ENCODE data around the gene ZNF93.

Gene ZNF93

GRCh38 chr19:19900729-19901444 lies at the start of gene ZNF93:
Gene ZNF93 (plus strand): TSS chr19:19900946. CDS start chr19:19901089, 143 bp downstream.
- TF ChIP-seq, protein P1, sequence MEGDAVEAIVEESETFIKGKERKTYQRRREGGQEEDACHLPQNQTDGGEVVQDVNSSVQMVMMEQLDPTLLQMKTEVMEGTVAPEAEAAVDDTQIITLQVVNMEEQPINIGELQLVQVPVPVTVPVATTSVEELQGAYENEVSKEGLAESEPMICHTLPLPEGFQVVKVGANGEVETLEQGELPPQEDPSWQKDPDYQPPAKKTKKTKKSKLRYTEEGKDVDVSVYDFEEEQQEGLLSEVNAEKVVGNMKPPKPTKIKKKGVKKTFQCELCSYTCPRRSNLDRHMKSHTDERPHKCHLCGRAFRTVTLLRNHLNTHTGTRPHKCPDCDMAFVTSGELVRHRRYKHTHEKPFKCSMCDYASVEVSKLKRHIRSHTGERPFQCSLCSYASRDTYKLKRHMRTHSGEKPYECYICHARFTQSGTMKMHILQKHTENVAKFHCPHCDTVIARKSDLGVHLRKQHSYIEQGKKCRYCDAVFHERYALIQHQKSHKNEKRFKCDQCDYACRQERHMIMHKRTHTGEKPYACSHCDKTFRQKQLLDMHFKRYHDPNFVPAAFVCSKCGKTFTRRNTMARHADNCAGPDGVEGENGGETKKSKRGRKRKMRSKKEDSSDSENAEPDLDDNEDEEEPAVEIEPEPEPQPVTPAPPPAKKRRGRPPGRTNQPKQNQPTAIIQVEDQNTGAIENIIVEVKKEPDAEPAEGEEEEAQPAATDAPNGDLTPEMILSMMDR (IDR thresholded peaks at IDR 0.05) = no peak

- TF ChIP-seq, protein P1 (IDR thresholded peaks at IDR 0.05) = no peak
Observed at GRCh38 chr19:19858751-19859150, 42.0 kb upstream of the ZNF93 start.

- TF ChIP-seq, protein P1 (IDR thresholded peaks at IDR 0.05) = no peak
Observed at GRCh38 chr19:19860756-19861390, 39.9 kb upstream of the ZNF93 start.

DNA sequence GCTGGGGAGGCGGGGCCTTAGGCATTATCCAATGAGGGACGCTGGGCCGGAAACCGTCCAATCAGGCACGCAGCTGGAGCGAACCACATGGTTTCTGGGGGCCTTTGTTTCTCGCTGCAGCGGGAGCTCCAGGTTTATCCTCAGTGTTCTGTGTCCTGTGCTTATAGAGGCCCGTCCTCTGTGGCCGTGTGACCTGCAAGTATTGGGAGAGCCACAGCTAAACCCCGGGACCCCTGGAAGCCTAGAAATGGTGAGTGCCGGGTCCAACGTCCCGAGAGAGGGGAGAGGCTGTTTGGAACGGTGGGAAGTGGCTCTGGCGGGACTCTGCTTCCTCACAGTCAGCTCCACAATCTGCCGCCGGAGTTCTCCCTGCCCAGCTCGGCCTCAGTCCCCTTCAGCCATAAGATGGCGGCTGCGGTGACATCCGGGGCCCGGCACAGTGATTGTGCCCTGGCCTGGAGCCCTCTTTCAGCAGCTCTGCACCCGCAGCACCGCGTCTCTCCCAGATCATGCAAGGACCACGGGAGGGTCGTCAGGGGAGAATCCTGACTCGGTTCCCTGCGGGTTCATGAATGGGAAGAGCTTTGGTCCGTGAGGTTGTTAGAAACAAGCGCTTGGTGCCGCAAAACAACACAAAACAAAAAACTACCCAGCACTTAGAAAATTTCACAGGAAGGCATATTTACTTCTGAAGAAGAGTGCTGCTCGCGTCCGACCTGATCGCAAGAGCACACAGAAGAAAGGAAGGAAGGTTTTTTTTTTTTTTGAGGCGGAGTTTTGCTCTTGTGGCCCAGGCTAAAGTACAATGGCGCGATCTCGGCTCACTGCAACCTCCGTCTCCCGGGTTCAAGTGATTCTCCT lies 34.8 kb upstream of the ZNF93 start, which contains the start of gene ZNF253:
TSS of gene ZNF253 (plus strand) at position 133 of the 861 bp plus-strand sequence. CDS start at position 248, 115 bp downstream.
- TF ChIP-seq, protein P1 (IDR thresholded peaks at IDR 0.05) = no peak

DNA sequence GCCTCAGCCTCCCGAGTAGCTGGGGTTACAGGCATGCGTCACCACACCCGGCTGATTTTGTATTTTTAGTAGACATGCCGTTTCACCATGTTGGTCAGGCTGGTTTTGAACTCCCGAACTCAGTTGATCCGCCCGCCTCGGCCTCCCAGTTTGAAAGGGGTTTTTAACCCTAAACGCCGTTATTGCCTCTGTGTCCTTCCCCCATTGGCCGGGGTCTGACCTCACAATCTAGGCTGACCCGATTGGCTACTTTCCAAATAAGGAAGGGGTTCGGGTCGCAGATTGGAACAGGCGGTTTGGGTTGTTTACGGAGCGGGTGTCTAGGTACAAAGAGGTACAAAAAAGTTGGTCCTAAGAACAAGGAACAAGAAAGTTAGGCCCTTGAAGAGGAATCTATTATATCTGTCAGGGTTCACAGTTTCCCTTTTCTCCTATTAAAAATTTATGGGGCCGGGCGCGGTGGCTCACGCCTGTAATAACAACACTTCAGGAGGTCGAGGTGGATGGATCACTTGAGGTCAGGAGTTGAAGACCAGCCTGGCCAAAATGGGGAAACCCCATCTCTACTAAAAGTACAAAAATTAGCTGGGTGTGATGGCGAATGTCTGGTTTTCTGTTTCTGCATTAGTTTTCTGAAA lies 34.0 kb upstream of the ZNF93 start:
- TF ChIP-seq, protein P1 (IDR thresholded peaks at IDR 0.05) = no peak

GRCh38 chr19:19871932-19872331 lies 28.8 kb upstream of the ZNF93 start:
- TF ChIP-seq, protein P1 (IDR thresholded peaks at IDR 0.05) = no peak

DNA sequence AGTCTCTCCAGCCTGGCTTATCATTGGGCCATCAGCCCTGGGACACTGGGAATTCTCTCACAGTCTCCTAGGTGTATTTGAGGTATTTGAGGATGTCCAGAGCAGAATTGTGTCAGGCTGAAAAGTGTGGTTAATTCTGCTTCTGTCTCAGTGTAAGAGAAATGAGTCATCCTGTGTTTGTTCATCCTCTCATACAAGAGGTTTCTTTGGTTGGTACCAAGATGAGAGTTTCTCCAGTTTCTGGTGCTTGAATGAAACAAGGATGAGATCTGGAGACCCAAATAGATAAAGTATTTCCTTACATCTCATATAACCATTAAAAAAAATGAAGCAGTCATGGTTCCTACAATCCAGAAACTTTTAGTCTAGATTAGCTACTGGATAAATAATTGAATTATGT lies 27.4 kb upstream of the ZNF93 start:
- TF ChIP-seq, protein P1 (IDR thresholded peaks at IDR 0.05) = no peak

All from LNCAP (cell line).